Measurements from ENCODE around the gene WFDC2. TPM values are rescaled to one million over a fixed set of nuclear protein-coding genes. Genes with fewer than 3 reads are reported as not detected.

Gene WFDC2
- total RNA-seq, 4 donors from 2014 or later: 2.1 to 2.6 TPM; not detected in 2

- intact Hi-C loops (cut with DNase I): no loop called here
- TF ChIP-seq EP300 (IDR thresholded peaks at IDR 0.05): no peak
- TF ChIP-seq POLR2A (IDR thresholded peaks at IDR 0.05; ENCODE audit: low read depth): no peak
- TF ChIP-seq POLR2AphosphoS5 (IDR thresholded peaks at IDR 0.05): no peak
- no peak for TF ChIP-seq CTCF (IDR thresholded peaks at IDR 0.05)
- 63% methylated on average over 1 of the region's 1 CpG for WGBS
- no peaks in the 10 kb centered on the region for H3K36me3 ChIP-seq
- no peaks in the 10 kb centered on the region for H3K9me3 ChIP-seq
- no peak overlapping the region for H3K4me3 ChIP-seq
- H3K27me3 ChIP-seq: peaks cover 0 to 30% (median 14%) of the 10 kb centered on the region in 4 donors
- peaks cover 16 to 17% (median 16%) of the 10 kb centered on the region in 4 donors for H3K4me1 ChIP-seq
- no peak for DNase-seq (ENCODE audit: extremely low spot score)
- no peak overlapping the region for H3K27ac ChIP-seq (replicated peaks in 1 of 4)
Observed at GRCh38 chr20:45465491-45466266, 3.9 kb upstream of the WFDC2 start.

- Histone ChIP-seq H3K4me1 (peaks cover 20 to 24% (median 23%) of the 10 kb centered on the region in 4 donors), H3K36me3 (no peaks in the 10 kb centered on the region), H3K27ac (replicated peaks in 1 of 4) (no peak overlapping the region), H3K4me3 (no peak overlapping the region), H3K9me3 (no peaks in the 10 kb centered on the region), H3K27me3 (peaks cover 0 to 43% (median 15%) of the 10 kb centered on the region in 4 donors)
- 93% methylated on average over 6 of the region's 6 CpGs for WGBS
- intact Hi-C loops (cut with DNase I): no loop called here
- DNase-seq (ENCODE audit: extremely low spot score): no peak
- TF ChIP-seq CTCF (IDR thresholded peaks at IDR 0.05): no peak
- TF ChIP-seq POLR2A (IDR thresholded peaks at IDR 0.05; ENCODE audit: low read depth): no peak
- no peak for TF ChIP-seq POLR2AphosphoS5 (IDR thresholded peaks at IDR 0.05)
- no peak for TF ChIP-seq EP300 (IDR thresholded peaks at IDR 0.05)
Observed at GRCh38 chr20:45467172-45467571, 2.4 kb upstream of the WFDC2 start.

- Histone ChIP-seq H3K27ac (replicated peaks in 1 of 4) (no peak overlapping the region), H3K4me1 (peaks cover 20 to 24% (median 23%) of the 10 kb centered on the region in 4 donors), H3K36me3 (no peaks in the 10 kb centered on the region), H3K4me3 (no peak overlapping the region), H3K27me3 (peaks cover 0 to 45% (median 15%) of the 10 kb centered on the region in 4 donors), H3K9me3 (no peaks in the 10 kb centered on the region)
- WGBS: 68% methylated on average over 3 of the region's 3 CpGs
- TF ChIP-seq CTCF (IDR thresholded peaks at IDR 0.05): no peak
- no peak for TF ChIP-seq POLR2A (IDR thresholded peaks at IDR 0.05; ENCODE audit: low read depth)
- TF ChIP-seq POLR2AphosphoS5 (IDR thresholded peaks at IDR 0.05): no peak
- TF ChIP-seq EP300 (IDR thresholded peaks at IDR 0.05): no peak
- intact Hi-C loops (cut with DNase I): no loop called here
- DNase-seq (ENCODE audit: extremely low spot score): no peak
Observed at GRCh38 chr20:45467861-45468260, 1.7 kb upstream of the WFDC2 start.

GRCh38 chr20:45470262-45470931, 844 bp downstream of the WFDC2 start:
- TF ChIP-seq POLR2A (IDR thresholded peaks at IDR 0.05; ENCODE audit: low read depth): no peak
- TF ChIP-seq CTCF (IDR thresholded peaks at IDR 0.05): no peak
- TF ChIP-seq EP300 (IDR thresholded peaks at IDR 0.05): no peak
- TF ChIP-seq POLR2AphosphoS5 (IDR thresholded peaks at IDR 0.05): peak in 1 of 2 donors; percentile 22
- H3K36me3 ChIP-seq: no peaks in the 10 kb centered on the region
- peaks cover 0 to 43% (median 14%) of the 10 kb centered on the region in 4 donors for H3K27me3 ChIP-seq
- H3K4me1 ChIP-seq: peaks cover 20 to 24% (median 23%) of the 10 kb centered on the region in 4 donors
- intact Hi-C loops (cut with DNase I): no loop called here
- DNase-seq (ENCODE audit: extremely low spot score): no peak
- 3% methylated on average over 17 of the region's 50 CpGs for WGBS
- H3K9me3 ChIP-seq: no peaks in the 10 kb centered on the region
- H3K27ac ChIP-seq (replicated peaks in 1 of 4): peak overlapping the region; percentile 32 to 41 (median 33)
- peak overlapping the region; percentile 56 to 65 (median 60) for H3K4me3 ChIP-seq
